ENCODE data around the gene MTHFD2L.

- TF ChIP-seq, protein P1, sequence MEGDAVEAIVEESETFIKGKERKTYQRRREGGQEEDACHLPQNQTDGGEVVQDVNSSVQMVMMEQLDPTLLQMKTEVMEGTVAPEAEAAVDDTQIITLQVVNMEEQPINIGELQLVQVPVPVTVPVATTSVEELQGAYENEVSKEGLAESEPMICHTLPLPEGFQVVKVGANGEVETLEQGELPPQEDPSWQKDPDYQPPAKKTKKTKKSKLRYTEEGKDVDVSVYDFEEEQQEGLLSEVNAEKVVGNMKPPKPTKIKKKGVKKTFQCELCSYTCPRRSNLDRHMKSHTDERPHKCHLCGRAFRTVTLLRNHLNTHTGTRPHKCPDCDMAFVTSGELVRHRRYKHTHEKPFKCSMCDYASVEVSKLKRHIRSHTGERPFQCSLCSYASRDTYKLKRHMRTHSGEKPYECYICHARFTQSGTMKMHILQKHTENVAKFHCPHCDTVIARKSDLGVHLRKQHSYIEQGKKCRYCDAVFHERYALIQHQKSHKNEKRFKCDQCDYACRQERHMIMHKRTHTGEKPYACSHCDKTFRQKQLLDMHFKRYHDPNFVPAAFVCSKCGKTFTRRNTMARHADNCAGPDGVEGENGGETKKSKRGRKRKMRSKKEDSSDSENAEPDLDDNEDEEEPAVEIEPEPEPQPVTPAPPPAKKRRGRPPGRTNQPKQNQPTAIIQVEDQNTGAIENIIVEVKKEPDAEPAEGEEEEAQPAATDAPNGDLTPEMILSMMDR (IDR thresholded peaks at IDR 0.05; ENCODE audit: low read length) = no peak
- no peak for TF ChIP-seq EZH2 (IDR thresholded peaks at IDR 0.05; ENCODE audit: borderline replicate concordance, low read length)
Observed at GRCh38 chr4:74235135-74235534, 77.2 kb downstream of the MTHFD2L start.

Measured in OCI-LY1 (cell line).